Thyroid gland (tissue), 4 donors: ENCODE results near the gene PRPF6. TPM values are rescaled to one million over a fixed set of nuclear protein-coding genes. Genes with fewer than 3 reads are reported as not detected.

ENCODE experiments used
- DNase-seq, 2 donors: peaks; one replicate each; pipeline ENCODE4 v3.0.0-alpha.2; 2019
- H3K27ac ChIP-seq, 3 donors: fragments of 200-600 bp; sonication (generic); 1 replicate in 2 of 3; 2 replicates in 1 of 3; pipeline ENCODE4 v1.5.1; 2016 to 2019; ENCODE audit warnings: mild to moderate bottlenecking in 1 of 3, moderate library complexity in 1 of 3
- H3K27me3 ChIP-seq: fragments of 200-600 bp; sonication (generic); one replicate; pipeline ENCODE4 v1.5.1; 2019
- H3K36me3 ChIP-seq, 2 donors: fragments of 200-600 bp; sonication (generic); one replicate each; pipeline ENCODE4 v1.5.1; 2016 to 2019
- H3K4me1 ChIP-seq, 2 donors: fragments of 200-600 bp; sonication (generic); one replicate each; pipeline ENCODE4 v1.5.1; 2017 to 2019
- H3K4me3 ChIP-seq, 3 donors: fragments of 200-600 bp; sonication (generic); replicated peaks in 1 of 3; 1 replicate in 2 of 3; 2 replicates in 1 of 3; pipeline ENCODE4 v1.5.1; 2016; ENCODE audit warnings: mild to moderate bottlenecking in 1 of 3
- H3K9me3 ChIP-seq: fragments of 200-600 bp; sonication (generic); one replicate; pipeline ENCODE4 v1.5.1; 2017
- POLR2A ChIP-seq, 2 donors: fragments of 450-650 bp; IDR thresholded peaks; one replicate each; pipeline ENCODE4 v1.6.1; 2017; ENCODE audit warnings: antibody characterized with exemption in 2 of 2, mild to moderate bottlenecking in 2 of 2, moderate library complexity in 1 of 2
- WGBS, 2 donors: methylation state at CpG; one replicate each; pipeline ENCODE4 v1.1.5; 2017; 5-methylcytosine and 5-hydroxymethylcytosine counted together
- intact Hi-C: fragments of 100-400 bp; cut with DNase I; formaldehyde crosslinking; loops from one replicate; pipeline ENCODE4 v1.15.1; 2023
- total RNA-seq, 4 donors: library from RNA; depleted of rRNA; stranded (reverse); fragments of >200 nt; gene quantifications; one replicate each; pipeline ENCODE4 v1.2.3, GENCODE V29; 2016
- TF ChIP-seq, protein P1 (sequence below), 6 experiments: fragments of 200-600 bp in 3 of 6; fragments of 450-650 bp in 3 of 6; sonication (generic) in 3 of 6; IDR thresholded peaks; one replicate each; pipeline ENCODE4 v1.5.1; 2016 to 2019; ENCODE audit warnings: antibody characterized with exemption in 6 of 6, mild to moderate bottlenecking in 2 of 6, inconsistent platforms in 1 of 6, moderate library complexity in 1 of 6

The PRPF6 gene
- total RNA-seq, 4 donors from 2014 or later = 62.8 to 76.2 (median 70.1) TPM

DNA sequence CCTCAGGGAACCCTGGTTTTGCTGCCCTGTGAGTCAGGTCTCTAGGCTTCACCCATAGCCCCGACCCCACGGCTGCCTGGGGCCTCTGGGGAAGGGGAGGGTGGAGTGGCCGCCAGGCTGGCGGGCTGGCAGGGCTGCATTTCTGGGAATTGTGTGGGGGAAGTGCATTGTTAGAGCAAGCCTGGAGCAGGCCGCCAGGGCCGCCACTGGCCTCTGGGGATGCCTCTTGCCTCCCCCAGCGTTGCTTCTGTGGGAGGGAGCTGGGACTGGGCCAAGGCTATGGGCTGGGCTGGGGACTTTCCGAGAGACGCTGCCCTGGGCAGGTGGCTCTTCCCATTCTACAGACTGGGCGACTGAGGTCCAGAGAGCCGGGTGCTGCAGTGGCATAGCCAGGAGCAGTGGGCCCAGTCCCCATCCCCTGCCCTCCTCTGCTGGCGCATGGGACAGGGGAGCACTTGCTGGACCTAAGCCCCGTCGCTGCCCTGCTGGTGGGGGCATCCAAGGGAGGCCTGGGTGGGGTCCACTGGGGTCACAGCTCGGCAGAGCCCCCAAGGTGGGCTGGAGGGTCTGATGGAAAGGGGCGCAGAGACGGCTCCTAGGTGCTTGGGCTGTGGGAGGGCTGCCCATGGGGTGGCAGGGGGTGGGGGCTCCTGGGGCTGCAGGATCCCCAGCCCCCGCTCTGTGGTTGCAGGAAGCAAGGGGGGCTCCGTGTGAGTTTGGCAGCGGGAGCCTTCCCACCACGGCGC is 75.1 kb downstream of the PRPF6 start:
- intact Hi-C loops = no loop called here
- 26 to 37% methylated on average over 9 to 14 of the region's 22 CpGs for WGBS, 2 donors
- TF ChIP-seq POLR2A (IDR thresholded peaks at IDR 0.05) = no peak
- no peak overlapping the region for H3K4me3 ChIP-seq
- peak in 1 of 2 donors; percentile 33 for DNase-seq
- peak overlapping the region; percentile 39 to 59 (median 43) for H3K27ac ChIP-seq
- no peaks in the 10 kb centered on the region for H3K4me1 ChIP-seq
- no peaks in the 10 kb centered on the region for H3K27me3 ChIP-seq
- no peaks in the 10 kb centered on the region for H3K9me3 ChIP-seq
- H3K36me3 ChIP-seq = no peaks in the 10 kb centered on the region

DNA sequence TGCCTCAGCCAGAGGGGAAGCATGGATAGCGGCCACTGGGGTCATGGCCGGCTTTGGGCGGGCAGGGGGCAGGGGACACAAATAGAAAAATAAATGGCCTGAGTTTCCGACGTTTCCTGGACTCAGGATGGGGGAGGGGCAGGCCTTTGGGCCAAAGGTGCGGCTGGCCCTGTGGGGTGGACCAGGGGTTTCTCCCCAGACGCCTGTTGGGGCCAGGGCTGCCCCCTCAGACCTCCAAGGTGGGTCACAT is 75.6 kb downstream of the PRPF6 start:
- no peaks in the 10 kb centered on the region for H3K27me3 ChIP-seq
- no peak for DNase-seq
- no peaks in the 10 kb centered on the region for H3K4me1 ChIP-seq
- H3K36me3 ChIP-seq = no peaks in the 10 kb centered on the region
- TF ChIP-seq, protein P1, sequence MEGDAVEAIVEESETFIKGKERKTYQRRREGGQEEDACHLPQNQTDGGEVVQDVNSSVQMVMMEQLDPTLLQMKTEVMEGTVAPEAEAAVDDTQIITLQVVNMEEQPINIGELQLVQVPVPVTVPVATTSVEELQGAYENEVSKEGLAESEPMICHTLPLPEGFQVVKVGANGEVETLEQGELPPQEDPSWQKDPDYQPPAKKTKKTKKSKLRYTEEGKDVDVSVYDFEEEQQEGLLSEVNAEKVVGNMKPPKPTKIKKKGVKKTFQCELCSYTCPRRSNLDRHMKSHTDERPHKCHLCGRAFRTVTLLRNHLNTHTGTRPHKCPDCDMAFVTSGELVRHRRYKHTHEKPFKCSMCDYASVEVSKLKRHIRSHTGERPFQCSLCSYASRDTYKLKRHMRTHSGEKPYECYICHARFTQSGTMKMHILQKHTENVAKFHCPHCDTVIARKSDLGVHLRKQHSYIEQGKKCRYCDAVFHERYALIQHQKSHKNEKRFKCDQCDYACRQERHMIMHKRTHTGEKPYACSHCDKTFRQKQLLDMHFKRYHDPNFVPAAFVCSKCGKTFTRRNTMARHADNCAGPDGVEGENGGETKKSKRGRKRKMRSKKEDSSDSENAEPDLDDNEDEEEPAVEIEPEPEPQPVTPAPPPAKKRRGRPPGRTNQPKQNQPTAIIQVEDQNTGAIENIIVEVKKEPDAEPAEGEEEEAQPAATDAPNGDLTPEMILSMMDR (IDR thresholded peaks at IDR 0.05) = no peak
- TF ChIP-seq POLR2A (IDR thresholded peaks at IDR 0.05) = no peak
- peak overlapping the region in 2 of 3 donors; percentile 38 to 59 for H3K27ac ChIP-seq
- no peaks in the 10 kb centered on the region for H3K9me3 ChIP-seq
- WGBS, 2 donors = 44 to 58% methylated on average over 7 of the region's 7 CpGs
- intact Hi-C loops = no loop called here
- no peak overlapping the region for H3K4me3 ChIP-seq

- no peaks in the 10 kb centered on the region for H3K36me3 ChIP-seq
- intact Hi-C loops = no loop called here
- no peak overlapping the region for H3K4me3 ChIP-seq
- no peak for TF ChIP-seq POLR2A (IDR thresholded peaks at IDR 0.05)
- TF ChIP-seq, protein P1 (IDR thresholded peaks at IDR 0.05) = no peak
- no peak for DNase-seq
- H3K4me1 ChIP-seq = peaks cover 0 to 1% of the 10 kb centered on the region in 2 donors
- 55 to 65% methylated on average over 18 to 31 of the region's 39 CpGs for WGBS, 2 donors
- peak overlapping the region in 2 of 3 donors; percentile 38 to 59 for H3K27ac ChIP-seq
- no peaks in the 10 kb centered on the region for H3K27me3 ChIP-seq
- H3K9me3 ChIP-seq = no peaks in the 10 kb centered on the region
Measured at GRCh38 chr20:64056889-64057627, 76.1 kb downstream of the PRPF6 start.

GRCh38 chr20:64057628-64058498 is 76.9 kb downstream of the PRPF6 start:
- intact Hi-C loops = no loop called here
- Histone ChIP-seq H3K36me3 (no peaks in the 10 kb centered on the region), H3K27ac (peak overlapping the region in 2 of 3 donors; percentile 38 to 59), H3K27me3 (no peaks in the 10 kb centered on the region), H3K4me3 (no peak overlapping the region), H3K4me1 (peaks cover 6 to 7% of the 10 kb centered on the region in 2 donors), H3K9me3 (no peaks in the 10 kb centered on the region)
- TF ChIP-seq, protein P1 (IDR thresholded peaks at IDR 0.05) = peak; percentile 47 to 86 (median 67)
- no peak for TF ChIP-seq POLR2A (IDR thresholded peaks at IDR 0.05)
- peak; percentile 69 to 72 for DNase-seq
- 40% methylated on average over 20 to 21 of the region's 33 CpGs for WGBS, 2 donors

DNA sequence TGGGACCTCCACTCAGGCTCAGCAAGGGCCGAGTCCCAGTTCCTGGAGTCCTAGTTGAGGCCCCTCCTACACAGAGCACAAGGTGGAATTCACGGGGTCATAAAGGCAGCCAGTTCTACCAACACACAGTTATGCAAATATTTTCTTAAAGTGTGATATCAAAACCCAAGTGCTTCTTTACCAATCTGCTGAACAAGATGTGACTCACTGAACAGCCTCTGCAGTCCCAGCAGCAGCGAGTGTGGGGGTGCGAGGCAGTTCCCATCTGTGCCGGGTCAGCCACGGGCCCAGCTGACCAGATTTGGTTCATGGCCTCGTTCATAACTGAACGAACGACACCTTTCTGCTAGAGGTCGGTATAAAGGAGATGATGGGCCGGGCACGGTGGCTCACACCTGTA is 77.6 kb downstream of the PRPF6 start:
- intact Hi-C loops = no loop called here
- Histone ChIP-seq H3K4me3 (no peak overlapping the region), H3K27me3 (no peaks in the 10 kb centered on the region), H3K36me3 (no peaks in the 10 kb centered on the region), H3K27ac (no peak overlapping the region), H3K9me3 (no peaks in the 10 kb centered on the region), H3K4me1 (peaks cover 7% of the 10 kb centered on the region in 2 donors)
- TF ChIP-seq, protein P1 (IDR thresholded peaks at IDR 0.05) = no peak
- TF ChIP-seq POLR2A (IDR thresholded peaks at IDR 0.05) = no peak
- no peak for DNase-seq
- 75 to 87% methylated on average over 11 of the region's 12 CpGs for WGBS, 2 donors
